RWPE1 (cell line): ENCODE measurements around the gene RMP24.

ENCODE experiments used
- CTCF ChIA-PET: fragments of 350-600 bp; sonication (Branson Sonifier 250); formaldehyde crosslinking; extraction: SDS; loops from one replicate; lab custom pipeline; 2021; lab: Yijun Ruan, JAX
- POLR2A ChIA-PET: fragments of 400-600 bp; formaldehyde crosslinking; extraction: SDS; loops from one replicate; lab custom pipeline; 2020; ENCODE audit warnings: antibody characterized with exemption; ENCODE audit not compliant: low non-redundant PET; lab: Yijun Ruan, JAX
- DNase-seq: peaks from one replicate; pipeline ENCODE4 v3.0.0; 2012; ENCODE audit warnings: low spot score
- H3K27ac ChIP-seq: fragments of 450-650 bp; 2 replicates; pipeline ENCODE4 v1.5.1; 2017
- TF ChIP-seq, protein P1 (sequence below): fragments of 450-650 bp; conservative IDR thresholded peaks from 2 replicates; pipeline ENCODE4 v1.5.1; 2017; ENCODE audit warnings: low read depth, mild to moderate bottlenecking

Gene RMP24

GRCh38 chr18:35973650-35974049, 1.2 kb downstream of the RMP24 start:
- ChIA-PET POLR2A (no interaction called here), CTCF (no interaction called here)
- no peak for DNase-seq

GRCh38 chr18:35974181-35974580, 1.7 kb downstream of the RMP24 start:
- ChIA-PET POLR2A (no interaction called here), CTCF (no interaction called here)
- no peak overlapping the region for H3K27ac ChIP-seq
- DNase-seq = no peak
- TF ChIP-seq, protein P1, sequence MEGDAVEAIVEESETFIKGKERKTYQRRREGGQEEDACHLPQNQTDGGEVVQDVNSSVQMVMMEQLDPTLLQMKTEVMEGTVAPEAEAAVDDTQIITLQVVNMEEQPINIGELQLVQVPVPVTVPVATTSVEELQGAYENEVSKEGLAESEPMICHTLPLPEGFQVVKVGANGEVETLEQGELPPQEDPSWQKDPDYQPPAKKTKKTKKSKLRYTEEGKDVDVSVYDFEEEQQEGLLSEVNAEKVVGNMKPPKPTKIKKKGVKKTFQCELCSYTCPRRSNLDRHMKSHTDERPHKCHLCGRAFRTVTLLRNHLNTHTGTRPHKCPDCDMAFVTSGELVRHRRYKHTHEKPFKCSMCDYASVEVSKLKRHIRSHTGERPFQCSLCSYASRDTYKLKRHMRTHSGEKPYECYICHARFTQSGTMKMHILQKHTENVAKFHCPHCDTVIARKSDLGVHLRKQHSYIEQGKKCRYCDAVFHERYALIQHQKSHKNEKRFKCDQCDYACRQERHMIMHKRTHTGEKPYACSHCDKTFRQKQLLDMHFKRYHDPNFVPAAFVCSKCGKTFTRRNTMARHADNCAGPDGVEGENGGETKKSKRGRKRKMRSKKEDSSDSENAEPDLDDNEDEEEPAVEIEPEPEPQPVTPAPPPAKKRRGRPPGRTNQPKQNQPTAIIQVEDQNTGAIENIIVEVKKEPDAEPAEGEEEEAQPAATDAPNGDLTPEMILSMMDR = no peak

More at GRCh38 chr18:35973650-35974049, 1.2 kb downstream of the RMP24 start:
- TF ChIP-seq, protein P1 = no peak
- H3K27ac ChIP-seq = no peak overlapping the region

DNA sequence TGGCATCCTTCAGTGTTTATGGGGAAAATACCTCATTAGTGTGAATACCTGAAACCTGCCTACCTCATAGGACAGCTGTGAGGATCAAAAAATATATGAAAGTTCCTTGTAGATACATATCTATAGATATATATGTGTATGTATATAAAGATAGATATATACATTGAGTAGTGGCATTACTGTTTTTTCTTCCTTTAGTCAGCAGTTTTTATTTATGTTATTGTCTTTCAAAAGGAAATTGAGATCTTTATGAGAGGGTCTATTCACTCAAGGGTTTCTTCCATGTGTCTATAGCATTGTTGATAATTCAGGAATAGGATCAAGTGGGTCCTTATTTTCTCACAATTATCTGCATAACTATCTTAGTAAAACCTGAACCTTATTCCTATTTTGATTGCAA, 6.6 kb downstream of the RMP24 start:
- CTCF ChIA-PET = no interaction called here
- POLR2A ChIA-PET = no interaction called here
- no peak overlapping the region for H3K27ac ChIP-seq
- TF ChIP-seq, protein P1 = no peak
- DNase-seq = no peak

DNA sequence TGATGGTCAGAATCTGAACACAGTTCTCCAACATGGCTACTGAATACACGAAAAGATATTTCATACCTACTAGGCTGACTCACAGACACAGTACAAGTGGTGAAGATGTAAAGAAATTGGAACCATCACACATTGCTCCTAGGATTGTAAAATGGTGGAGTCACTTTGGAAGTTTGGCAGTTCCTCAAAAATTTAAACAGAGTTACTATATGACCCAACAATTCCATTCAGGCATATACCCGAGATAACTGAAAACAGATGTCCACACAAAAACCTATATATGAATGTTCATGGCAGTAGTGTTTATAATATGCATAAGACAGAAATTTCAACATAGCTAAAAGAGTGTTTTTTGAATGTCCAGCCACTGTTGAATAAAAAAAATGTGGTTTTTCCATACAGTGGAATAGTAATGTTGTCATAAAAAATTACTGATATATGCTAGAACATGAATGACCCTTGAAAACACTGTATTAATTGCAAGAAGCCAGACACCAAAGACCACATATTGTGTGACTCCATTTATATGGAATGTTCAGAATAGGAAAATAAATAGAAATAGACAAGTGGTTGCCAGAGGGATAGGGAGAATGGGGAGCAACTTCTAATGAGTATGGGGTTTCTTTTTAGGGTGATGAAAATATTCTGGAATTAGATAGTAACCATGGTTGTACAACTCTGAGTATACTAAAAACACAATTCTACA, 10.1 kb downstream of the RMP24 start:
- POLR2A ChIA-PET = no interaction called here
- CTCF ChIA-PET = no interaction called here
- no peak for DNase-seq
- H3K27ac ChIP-seq = no peak overlapping the region
- TF ChIP-seq, protein P1 = no peak

DNA sequence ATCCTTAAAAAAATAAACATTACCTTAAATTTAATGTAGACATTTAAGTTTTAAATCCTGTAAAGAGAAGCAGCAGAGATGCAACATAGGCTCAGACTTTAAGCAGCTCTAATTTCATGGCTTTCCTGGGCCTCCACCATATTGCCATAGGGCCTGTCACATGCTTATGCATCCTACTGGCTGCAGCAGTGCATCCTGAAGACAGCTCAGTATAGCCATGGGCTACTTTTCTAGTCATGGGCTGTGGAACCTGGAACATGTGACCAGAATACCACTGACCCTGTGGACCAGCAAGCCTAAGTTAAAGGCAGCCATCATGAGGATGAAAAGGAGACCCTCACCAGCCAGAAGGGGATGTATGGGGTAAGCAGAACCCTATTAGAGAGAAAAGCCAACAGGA, 10.7 kb downstream of the RMP24 start:
- DNase-seq = no peak
- ChIA-PET CTCF (no interaction called here), POLR2A (no interaction called here)
- H3K27ac ChIP-seq = no peak overlapping the region
- TF ChIP-seq, protein P1 = no peak

DNA sequence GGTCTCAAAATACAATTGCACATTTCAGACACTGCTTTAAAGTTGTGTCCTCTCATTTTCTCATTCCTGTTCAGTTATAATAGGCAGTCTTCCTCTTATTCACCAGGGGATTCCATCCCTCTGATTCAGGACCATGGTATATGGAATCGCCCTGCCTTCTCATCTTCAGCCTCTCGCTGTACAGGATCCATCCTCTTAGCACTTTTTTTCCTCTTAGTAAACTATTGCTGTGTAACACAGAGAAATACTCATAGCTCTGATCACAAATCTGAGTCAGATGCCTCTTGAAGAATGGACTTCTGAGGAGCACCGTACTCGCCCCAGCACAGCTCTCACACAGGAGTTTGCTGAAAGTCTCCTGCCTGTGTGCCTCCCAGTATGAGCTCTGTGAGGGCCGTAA, 11.3 kb downstream of the RMP24 start:
- ChIA-PET POLR2A (no interaction called here), CTCF (no interaction called here)
- TF ChIP-seq, protein P1 = no peak
- no peak for DNase-seq
- no peak overlapping the region for H3K27ac ChIP-seq

DNA sequence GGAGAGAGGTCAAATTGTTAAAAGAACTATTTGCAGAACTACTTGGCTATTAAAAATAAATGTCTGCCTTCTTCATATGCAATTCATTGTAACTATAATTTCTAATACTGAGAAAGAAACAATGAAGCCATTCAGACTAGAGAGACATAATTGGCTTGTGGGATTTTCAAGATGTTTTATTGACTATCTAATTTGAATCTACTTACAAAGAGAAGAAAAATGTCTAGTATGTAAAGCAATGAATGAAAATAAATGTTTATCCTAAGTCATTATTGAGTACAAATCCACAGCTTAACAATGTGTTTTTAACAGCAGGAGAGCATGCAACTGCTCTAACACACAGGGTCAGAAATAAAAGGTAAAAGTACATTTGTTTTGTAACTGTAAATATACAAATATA, 19.2 kb downstream of the RMP24 start:
- TF ChIP-seq, protein P1 = no peak
- CTCF ChIA-PET = no interaction called here
- POLR2A ChIA-PET = no interaction called here
- no peak overlapping the region for H3K27ac ChIP-seq
- no peak for DNase-seq
